Adrenal gland (tissue), 5 donors: ENCODE measurements around the gene MYO1E.

Experiments used
- CTCF ChIP-seq, 6 experiments: fragments of 450-650 bp in 4 of 6; fragments of 200-600 bp in 2 of 6; sonication (generic) in 1 of 6; IDR thresholded peaks; 1 replicate in 5 of 6; 2 replicates in 1 of 6; pipeline versions ENCODE4 v1.5.1 to v1.8.0; 2016 to 2021; ENCODE audit warnings: antibody characterized with exemption in 6 of 6, mild to moderate bottlenecking in 2 of 6, moderate library complexity in 1 of 6
- POLR2A ChIP-seq, 2 donors: fragments of 450-650 bp; IDR thresholded peaks; one replicate each; pipeline ENCODE4 v1.6.1; 2017; ENCODE audit warnings: antibody characterized with exemption in 2 of 2, mild to moderate bottlenecking in 2 of 2, moderate library complexity in 1 of 2
- donor health status: DM: no; HTN: no; CAD: no.

- TF ChIP-seq CTCF (IDR thresholded peaks at IDR 0.05), result no peak
- TF ChIP-seq POLR2A (IDR thresholded peaks at IDR 0.05), result no peak
Measured at GRCh38 chr15:59266028-59266427, 106.6 kb downstream of the MYO1E start.
